Measurements from ENCODE around the gene CD69.

CD69 gene

GRCh38 chr12:9760699-9761418 lies at the start of gene CD69:
TSS of gene CD69 (minus strand) at chr12:9760901. CDS start at chr12:9760820, 81 bp downstream.
- in situ Hi-C loops (cut with MboI; ENCODE audit: low sequenced_read_pairs) = no loop called here

- in situ Hi-C loops (cut with MboI; ENCODE audit: low sequenced_read_pairs) = loop anchor here (25.0 kb wide), 2 partner anchors 202 to 327 kb away; partner anchors contain the start of genes CLEC12B and CLEC7A
Observed at GRCh38 chr12:9809866-9810265, 49.2 kb upstream of the CD69 start.

GRCh38 chr12:9809338-9809737 lies 48.6 kb upstream of the CD69 start:
- in situ Hi-C loops (cut with MboI; ENCODE audit: low sequenced_read_pairs) = loop anchor here (25.0 kb wide), 2 partner anchors 203 to 328 kb away; partner anchors contain the start of genes CLEC12B and CLEC7A

GRCh38 chr12:9808504-9808903 lies 47.8 kb upstream of the CD69 start:
- in situ Hi-C loops (cut with MboI; ENCODE audit: low sequenced_read_pairs) = loop anchor here (25.0 kb wide), 2 partner anchors 204 to 329 kb away; partner anchors contain the start of genes CLEC12B and CLEC7A

- in situ Hi-C loops (cut with MboI; ENCODE audit: low sequenced_read_pairs) = loop anchor here (25.0 kb wide), 2 partner anchors 206 to 331 kb away; partner anchors contain the start of genes CLEC12B and CLEC7A
Observed at GRCh38 chr12:9806714-9807113, 46.0 kb upstream of the CD69 start.

- in situ Hi-C loops (cut with MboI; ENCODE audit: low sequenced_read_pairs) = loop anchor here (25.0 kb wide), 2 partner anchors 206 to 331 kb away; partner anchors contain the start of genes CLEC12B and CLEC7A
Observed at GRCh38 chr12:9805883-9806282, 45.2 kb upstream of the CD69 start.

- in situ Hi-C loops (cut with MboI; ENCODE audit: low sequenced_read_pairs) = loop anchor here (25.0 kb wide), 2 partner anchors 212 to 337 kb away; partner anchors contain the start of genes CLEC12B and CLEC7A
Observed at GRCh38 chr12:9799961-9800360, 39.3 kb upstream of the CD69 start.

- in situ Hi-C loops (cut with MboI; ENCODE audit: low sequenced_read_pairs) = no loop called here
Observed at GRCh38 chr12:9797722-9798619, 37.3 kb upstream of the CD69 start.

- in situ Hi-C loops (cut with MboI; ENCODE audit: low sequenced_read_pairs) = no loop called here
Observed at GRCh38 chr12:9796971-9797370, 36.3 kb upstream of the CD69 start.

GRCh38 chr12:9796346-9796745 lies 35.6 kb upstream of the CD69 start:
- in situ Hi-C loops (cut with MboI; ENCODE audit: low sequenced_read_pairs) = no loop called here

GRCh38 chr12:9795945-9796344 lies 35.2 kb upstream of the CD69 start:
- in situ Hi-C loops (cut with MboI; ENCODE audit: low sequenced_read_pairs) = no loop called here

- in situ Hi-C loops (cut with MboI; ENCODE audit: low sequenced_read_pairs) = no loop called here
Observed at GRCh38 chr12:9794484-9795093, 33.9 kb upstream of the CD69 start.

- in situ Hi-C loops (cut with MboI; ENCODE audit: low sequenced_read_pairs) = no loop called here
Observed at GRCh38 chr12:9793779-9794395, 33.2 kb upstream of the CD69 start.

GRCh38 chr12:9792961-9793617 lies 32.4 kb upstream of the CD69 start:
- in situ Hi-C loops (cut with MboI; ENCODE audit: low sequenced_read_pairs) = no loop called here

- in situ Hi-C loops (cut with MboI; ENCODE audit: low sequenced_read_pairs) = no loop called here
Observed at GRCh38 chr12:9792185-9792900, 31.6 kb upstream of the CD69 start.

GRCh38 chr12:9786726-9787717 lies 26.3 kb upstream of the CD69 start:
- in situ Hi-C loops (cut with MboI; ENCODE audit: low sequenced_read_pairs) = no loop called here

- in situ Hi-C loops (cut with MboI; ENCODE audit: low sequenced_read_pairs) = no loop called here
Observed at GRCh38 chr12:9784816-9785215, 24.1 kb upstream of the CD69 start.

- in situ Hi-C loops (cut with MboI; ENCODE audit: low sequenced_read_pairs) = no loop called here
Observed at GRCh38 chr12:9784326-9784725, 23.6 kb upstream of the CD69 start.

Measured in HL-60/S4 treated with retinoic acid at 250 ng/mL for 4 days and 3 days (cell line).